HUES6 (cell line): ENCODE measurements around the gene VEZT.
"Not testable (repeated sequence)": the region's sequence is repeated elsewhere in the genome, so short reads cannot be mapped to it uniquely, and the experiment has no call there.

Source experiments
- H3K27ac ChIP-seq: 2 replicates; pipeline ENCODE4 v1.7.0; 2013; ENCODE audit warnings: low read depth, mild to moderate bottlenecking, low read length, inconsistent platforms
- H3K27me3 ChIP-seq: 2 replicates; pipeline ENCODE4 v1.6.1; 2013; ENCODE audit warnings: low read length; ENCODE audit not compliant: control insufficient read depth, insufficient read depth
- H3K36me3 ChIP-seq: 2 replicates; pipeline ENCODE4 v1.6.1; 2013; ENCODE audit warnings: low read length; ENCODE audit not compliant: control insufficient read depth, insufficient read depth
- H3K4me1 ChIP-seq: 2 replicates; pipeline ENCODE4 v1.6.1; 2013; ENCODE audit warnings: low read length; ENCODE audit not compliant: control insufficient read depth, insufficient read depth
- H3K4me3 ChIP-seq: 2 replicates; pipeline ENCODE4 v1.5.1; 2013; ENCODE audit warnings: low read depth, low read length
- H3K9ac ChIP-seq: one replicate; pipeline ENCODE4 v1.6.1; 2013; ENCODE audit warnings: mild to moderate bottlenecking, low read length
- H3K9me3 ChIP-seq: 2 replicates; pipeline ENCODE4 v1.6.1; 2013; ENCODE audit warnings: low read depth, low read length; ENCODE audit not compliant: control insufficient read depth, insufficient read depth

Gene VEZT

DNA sequence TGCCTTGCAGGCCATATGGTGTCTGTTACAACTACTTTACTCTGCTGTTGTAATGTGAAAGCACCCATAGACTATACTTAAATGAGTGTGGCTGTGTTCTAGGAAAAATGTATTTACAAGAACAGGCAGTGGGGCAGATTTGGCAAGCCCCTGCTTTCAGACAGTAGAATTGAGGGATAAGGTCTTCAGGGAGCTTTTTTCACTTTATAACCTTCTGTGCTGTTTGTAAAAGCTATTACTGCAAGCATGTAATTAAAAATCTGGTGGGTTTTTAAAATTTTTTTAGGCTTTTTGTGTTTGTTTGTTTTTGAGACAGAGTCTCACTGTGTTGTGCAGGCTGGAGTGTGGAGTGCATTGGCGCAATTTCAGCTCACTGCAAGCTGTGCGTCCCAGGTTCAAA, 73.9 kb downstream of the VEZT start:
- no peaks in the 10 kb centered on the region for H3K4me1 ChIP-seq
- no peak overlapping the region for H3K4me3 ChIP-seq
- no peak overlapping the region for H3K27ac ChIP-seq
- H3K27me3 ChIP-seq, result no peaks in the 10 kb centered on the region
- peaks cover 65% of the 10 kb centered on the region for H3K36me3 ChIP-seq
- H3K9me3 ChIP-seq, result no peaks in the 10 kb centered on the region
- H3K9ac ChIP-seq, result no peak overlapping the region

DNA sequence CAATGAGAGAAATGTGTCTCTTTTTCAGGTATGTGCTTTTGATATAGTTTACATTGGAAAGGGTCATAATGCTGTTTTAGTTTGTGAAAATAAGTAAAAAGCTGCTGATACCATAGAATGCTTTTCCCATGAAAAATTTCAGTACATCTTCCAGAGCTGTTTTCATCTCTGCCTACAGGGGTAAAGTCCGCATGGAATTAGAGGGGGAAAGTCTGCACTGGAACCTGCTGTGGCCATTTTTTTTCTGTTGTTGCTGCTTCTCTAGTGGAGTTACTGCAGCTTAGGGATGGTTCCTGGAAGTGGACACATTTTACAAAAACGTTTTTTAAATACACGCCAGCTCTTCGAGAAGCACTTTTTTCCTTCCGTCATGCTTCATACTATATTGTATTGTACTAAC, 81.3 kb downstream of the VEZT start:
- no peaks in the 10 kb centered on the region for H3K4me1 ChIP-seq
- H3K4me3 ChIP-seq, result no peak overlapping the region
- no peak overlapping the region for H3K9ac ChIP-seq
- H3K27ac ChIP-seq, result no peak overlapping the region
- peaks cover 63% of the 10 kb centered on the region for H3K36me3 ChIP-seq
- H3K27me3 ChIP-seq, result no peaks in the 10 kb centered on the region
- H3K9me3 ChIP-seq, result no peaks in the 10 kb centered on the region

DNA sequence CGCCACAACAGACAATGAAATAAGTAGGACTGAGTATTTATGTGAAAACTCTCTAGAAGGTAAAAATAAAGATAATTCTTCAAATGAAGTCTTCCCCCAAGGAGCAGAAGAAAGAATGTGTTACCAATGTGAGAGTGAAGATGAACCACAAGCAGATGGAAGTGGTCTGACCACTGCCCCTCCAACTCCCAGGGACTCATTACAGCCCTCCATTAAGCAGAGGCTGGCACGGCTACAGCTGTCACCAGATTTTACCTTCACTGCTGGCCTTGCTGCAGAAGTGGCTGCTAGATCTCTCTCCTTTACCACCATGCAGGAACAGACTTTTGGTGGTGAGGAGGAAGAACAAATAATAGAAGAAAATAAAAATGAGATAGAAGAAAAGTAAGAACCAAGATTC, 82.7 kb downstream of the VEZT start:
- no peak overlapping the region for H3K27ac ChIP-seq
- H3K4me3 ChIP-seq, result no peak overlapping the region
- no peaks in the 10 kb centered on the region; the same call in 1 of the 2 replicates for H3K4me1 ChIP-seq
- H3K36me3 ChIP-seq, result peaks cover 61% of the 10 kb centered on the region
- H3K27me3 ChIP-seq, result no peaks in the 10 kb centered on the region
- no peaks in the 10 kb centered on the region for H3K9me3 ChIP-seq
- H3K9ac ChIP-seq, result no peak overlapping the region

DNA sequence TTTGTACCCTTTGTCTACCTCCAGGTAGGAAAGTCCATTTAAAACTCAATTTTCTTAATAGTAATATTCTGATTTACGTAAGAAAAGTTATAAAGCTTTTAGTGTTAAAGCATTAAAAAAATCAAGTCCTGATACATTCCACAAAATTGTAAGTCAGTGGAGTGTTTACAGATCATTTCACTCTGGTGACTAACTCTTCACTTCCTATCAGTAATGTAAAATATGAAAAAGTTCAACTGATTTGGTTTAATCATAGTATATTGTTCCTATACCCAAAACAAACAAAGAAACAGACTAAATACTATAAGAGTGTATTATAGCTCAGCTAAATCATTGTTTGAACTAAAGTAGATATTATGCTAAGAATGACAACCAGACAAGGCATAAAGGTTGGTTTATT, 85.9 kb downstream of the VEZT start:
- no peak overlapping the region for H3K4me3 ChIP-seq
- no peaks in the 10 kb centered on the region for H3K9me3 ChIP-seq
- H3K4me1 ChIP-seq, result no peaks in the 10 kb centered on the region; the same call in 1 of the 2 replicates
- peaks cover 40% of the 10 kb centered on the region for H3K36me3 ChIP-seq
- H3K27ac ChIP-seq, result no peak overlapping the region
- no peaks in the 10 kb centered on the region for H3K27me3 ChIP-seq
- no peak overlapping the region for H3K9ac ChIP-seq

DNA sequence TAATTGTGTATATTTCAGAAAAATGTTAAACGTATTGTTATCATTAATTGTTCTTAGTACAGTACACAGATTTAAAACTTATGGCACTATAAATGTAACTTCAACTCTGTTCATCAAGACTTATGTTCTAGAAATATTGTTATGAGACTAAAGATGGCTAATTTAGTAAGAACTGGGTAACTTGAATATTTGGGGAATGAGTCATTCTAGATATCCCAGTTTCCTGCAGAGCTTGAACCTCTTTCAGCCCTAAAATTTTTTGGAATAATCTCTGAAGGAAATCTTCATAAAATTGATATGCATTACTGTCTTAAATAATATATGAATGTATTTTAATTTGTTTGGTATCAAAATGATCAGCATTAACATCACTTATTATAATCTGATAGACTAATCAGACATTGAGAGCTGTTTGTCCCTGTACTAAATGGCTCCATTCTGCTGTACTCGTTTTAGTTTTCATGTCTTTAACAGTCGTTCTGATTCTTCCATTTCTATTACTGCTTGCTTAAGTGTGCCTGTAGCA, 87.1 kb downstream of the VEZT start:
- Histone ChIP-seq H3K4me3 (no peak overlapping the region), H3K27me3 (no peaks in the 10 kb centered on the region), H3K36me3 (peaks cover 41% of the 10 kb centered on the region), H3K9ac (no peak overlapping the region), H3K27ac (peak overlapping the region; percentile 52; the same call in 1 of the 2 replicates), H3K9me3 (no peaks in the 10 kb centered on the region), H3K4me1 (no peaks in the 10 kb centered on the region; the same call in 1 of the 2 replicates)

DNA sequence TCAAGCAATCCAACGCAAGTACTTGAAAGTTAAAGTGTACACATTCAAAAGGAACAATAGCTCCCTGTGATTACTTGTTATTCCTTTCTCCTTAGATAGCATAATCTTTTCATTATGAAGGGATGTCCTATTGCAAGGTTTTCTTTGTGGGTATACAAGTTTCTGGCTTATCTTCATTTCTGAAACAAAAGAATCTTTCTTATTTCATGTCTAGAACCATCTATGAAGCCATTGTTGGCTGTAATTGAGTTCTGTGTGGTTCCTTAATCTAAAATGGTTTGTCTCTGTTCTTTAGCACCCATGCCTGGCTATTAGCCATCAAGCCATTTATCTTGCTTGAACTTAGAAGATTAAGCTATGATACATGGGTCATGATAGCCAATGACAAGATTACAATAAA, 95.0 kb downstream of the VEZT start:
- Histone ChIP-seq H3K36me3 (peaks cover 14% of the 10 kb centered on the region), H3K4me1 (no peaks in the 10 kb centered on the region), H3K9me3 (no peaks in the 10 kb centered on the region), H3K27me3 (no peaks in the 10 kb centered on the region), H3K9ac (no peak overlapping the region), H3K4me3 (no peak overlapping the region), H3K27ac (no peak overlapping the region)

DNA sequence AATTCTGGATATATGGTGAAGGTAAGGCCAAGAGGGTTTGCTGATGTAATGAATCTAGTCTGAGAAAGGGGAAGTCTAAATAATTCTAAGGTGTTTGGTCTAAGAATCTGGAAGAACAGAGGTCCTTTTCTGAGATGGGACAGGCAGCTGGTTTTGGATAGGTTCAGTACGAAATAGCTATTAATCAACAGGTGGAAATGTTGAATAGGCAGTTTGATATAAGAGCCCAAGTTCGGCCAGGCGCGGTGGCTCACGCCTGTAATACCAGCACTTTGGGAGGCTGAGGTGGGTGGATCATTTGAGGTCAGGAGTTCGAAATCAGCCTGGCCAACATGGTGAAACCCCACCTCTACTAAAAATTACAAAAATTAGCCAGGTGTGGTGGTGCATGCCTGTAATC, 97.1 kb downstream of the VEZT start:
- not testable (repeated sequence) for H3K9ac ChIP-seq, H3K27me3 ChIP-seq, H3K36me3 ChIP-seq, H3K27ac ChIP-seq, H3K9me3 ChIP-seq, H3K4me3 ChIP-seq, H3K4me1 ChIP-seq

DNA sequence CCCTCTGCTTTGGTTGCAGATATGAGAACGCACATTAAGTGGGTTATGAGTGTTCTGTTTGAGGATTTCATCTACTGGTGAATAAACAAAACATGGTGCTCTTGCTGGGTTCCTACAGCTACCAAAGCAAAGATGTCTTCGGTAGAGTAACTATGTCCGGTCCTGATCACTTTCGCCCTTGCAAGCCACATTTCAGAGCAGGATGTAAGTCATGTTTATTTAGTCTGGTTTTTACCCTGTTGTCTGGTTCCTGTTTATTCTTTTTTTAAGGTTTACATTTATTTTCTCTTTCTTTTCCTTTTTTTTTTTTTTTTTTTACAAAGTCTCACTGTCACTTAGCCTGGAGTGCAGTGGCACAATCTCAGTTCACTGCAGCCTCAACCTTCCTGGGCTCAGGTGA, 99.2 kb downstream of the VEZT start:
- H3K36me3 ChIP-seq, result no peaks in the 10 kb centered on the region

DNA sequence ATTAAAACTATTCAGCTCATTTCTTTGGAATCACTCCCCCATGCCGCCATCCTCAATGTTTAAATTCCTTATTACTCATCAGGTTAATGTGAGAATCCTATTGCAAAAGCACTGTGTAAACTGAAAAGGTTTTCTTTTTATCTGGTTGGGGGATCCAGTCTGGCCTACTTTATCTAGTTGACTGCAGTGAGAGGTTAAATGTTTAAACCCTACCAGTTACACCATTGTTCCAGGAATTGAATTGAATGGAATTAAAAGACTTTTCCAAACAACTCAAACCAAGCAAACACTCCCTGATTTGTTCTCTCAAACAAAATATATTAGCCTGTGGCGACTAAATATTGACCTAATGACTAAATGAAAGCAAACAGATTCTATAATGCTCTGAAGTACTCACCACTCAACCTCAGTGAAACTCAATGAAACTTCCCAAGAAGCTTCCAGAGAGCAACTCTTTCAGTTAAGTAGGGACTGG, 100.5 kb downstream of the VEZT start:
- H3K27me3 ChIP-seq, result no peaks in the 10 kb centered on the region
- no peak overlapping the region for H3K4me3 ChIP-seq
- H3K27ac ChIP-seq, result no peak overlapping the region
- no peaks in the 10 kb centered on the region for H3K9me3 ChIP-seq
- no peak overlapping the region for H3K9ac ChIP-seq
- no peaks in the 10 kb centered on the region for H3K36me3 ChIP-seq
- H3K4me1 ChIP-seq, result no peaks in the 10 kb centered on the region; the same call in 1 of the 2 replicates

More for the DNA sequence above, 99.2 kb downstream of the VEZT start:
- Histone ChIP-seq H3K9ac (no peak overlapping the region), H3K4me1 (no peaks in the 10 kb centered on the region; the same call in 1 of the 2 replicates), H3K27ac (no peak overlapping the region), H3K27me3 (no peaks in the 10 kb centered on the region), H3K4me3 (no peak overlapping the region), H3K9me3 (no peaks in the 10 kb centered on the region)

DNA sequence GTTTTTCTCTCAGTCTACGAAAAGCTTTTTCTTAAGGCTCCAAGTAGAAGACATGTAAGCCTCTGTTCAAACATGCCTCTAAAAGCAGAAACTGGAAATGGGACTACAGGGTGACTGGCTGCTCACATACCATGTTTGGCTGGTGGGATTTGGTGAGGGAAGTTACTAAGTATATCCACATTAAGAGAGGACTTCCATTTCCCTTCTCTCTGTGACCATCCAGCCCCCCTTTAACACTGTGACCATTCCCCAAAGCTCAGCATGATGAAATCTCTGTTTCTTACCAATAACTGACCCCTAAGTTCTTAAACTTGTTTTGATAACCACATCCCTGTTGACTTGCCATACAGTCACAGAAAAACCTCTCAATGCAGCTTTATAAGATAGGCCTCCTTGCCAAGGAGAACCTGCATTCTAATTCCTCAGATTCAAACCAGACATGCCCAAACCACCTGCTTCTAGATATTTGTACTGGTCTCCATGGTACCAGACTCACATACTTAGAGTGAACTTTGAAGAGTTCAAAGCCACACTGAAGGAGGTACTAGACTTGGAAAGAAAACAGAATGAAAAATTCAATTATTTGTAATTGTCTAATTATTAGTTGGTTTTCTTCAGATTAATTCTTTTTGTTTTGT, 102.2 kb downstream of the VEZT start:
- H3K9ac ChIP-seq, result no peak overlapping the region

DNA sequence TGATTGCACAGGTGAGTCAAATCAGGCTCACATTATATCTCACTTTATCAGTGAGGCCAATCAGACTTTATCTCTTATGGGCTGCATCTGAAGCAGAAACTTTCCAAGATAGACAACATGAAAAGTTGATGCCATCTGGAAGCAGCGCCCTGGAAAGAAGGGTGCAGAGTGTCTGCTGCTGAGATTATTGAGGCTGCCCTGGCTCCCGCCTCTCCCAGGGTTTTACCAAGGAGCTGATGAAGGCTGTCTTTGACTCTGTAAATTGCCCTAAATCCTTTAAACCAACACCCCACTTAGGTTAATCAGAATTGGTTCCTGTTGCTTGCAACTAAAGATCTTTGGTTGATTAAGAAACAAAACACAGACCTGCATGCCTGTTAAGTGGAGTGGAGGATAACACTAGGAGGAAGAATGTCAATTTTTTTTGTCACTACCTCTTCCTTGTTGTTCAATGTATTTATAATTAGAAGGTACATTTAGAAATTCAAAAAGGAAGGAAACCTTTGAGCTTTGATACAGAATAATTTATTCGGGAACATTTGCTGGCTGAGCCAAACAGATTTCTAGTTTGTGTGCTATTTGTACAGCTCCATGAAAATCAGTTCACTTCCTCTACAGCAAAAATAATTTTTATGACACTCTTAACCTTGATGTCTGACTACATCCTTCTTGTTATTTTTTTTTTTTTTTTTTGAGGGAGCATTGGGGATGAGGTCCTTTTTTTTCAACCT, 104.1 kb downstream of the VEZT start:
- no peak overlapping the region for H3K4me3 ChIP-seq
- H3K9ac ChIP-seq, result no peak overlapping the region
- H3K4me1 ChIP-seq, result no peaks in the 10 kb centered on the region; the same call in 1 of the 2 replicates
- H3K27me3 ChIP-seq, result no peaks in the 10 kb centered on the region
- no peak overlapping the region for H3K27ac ChIP-seq
- H3K9me3 ChIP-seq, result no peaks in the 10 kb centered on the region
- no peaks in the 10 kb centered on the region for H3K36me3 ChIP-seq

More for the DNA sequence above, 102.2 kb downstream of the VEZT start:
- no peaks in the 10 kb centered on the region for H3K9me3 ChIP-seq
- H3K4me3 ChIP-seq, result no peak overlapping the region
- H3K27me3 ChIP-seq, result no peaks in the 10 kb centered on the region
- H3K36me3 ChIP-seq, result no peaks in the 10 kb centered on the region
- no peak overlapping the region for H3K27ac ChIP-seq
- no peaks in the 10 kb centered on the region; the same call in 1 of the 2 replicates for H3K4me1 ChIP-seq
